GM18868 (cell line): Measurements from ENCODE around the gene ATP6AP1.
A peak's percentile ranks its signal among the peaks of the same experiment; 100 is the strongest.

Experiments
- ATAC-seq: cut with Tn5 transposase; IDR thresholded peaks from one replicate; pipeline ENCODE4 v1.9.1; 2021; ENCODE audit warnings: mild to moderate bottlenecking, moderate library complexity; ENCODE audit not compliant: unreplicated experiment

ATP6AP1 gene

DNA sequence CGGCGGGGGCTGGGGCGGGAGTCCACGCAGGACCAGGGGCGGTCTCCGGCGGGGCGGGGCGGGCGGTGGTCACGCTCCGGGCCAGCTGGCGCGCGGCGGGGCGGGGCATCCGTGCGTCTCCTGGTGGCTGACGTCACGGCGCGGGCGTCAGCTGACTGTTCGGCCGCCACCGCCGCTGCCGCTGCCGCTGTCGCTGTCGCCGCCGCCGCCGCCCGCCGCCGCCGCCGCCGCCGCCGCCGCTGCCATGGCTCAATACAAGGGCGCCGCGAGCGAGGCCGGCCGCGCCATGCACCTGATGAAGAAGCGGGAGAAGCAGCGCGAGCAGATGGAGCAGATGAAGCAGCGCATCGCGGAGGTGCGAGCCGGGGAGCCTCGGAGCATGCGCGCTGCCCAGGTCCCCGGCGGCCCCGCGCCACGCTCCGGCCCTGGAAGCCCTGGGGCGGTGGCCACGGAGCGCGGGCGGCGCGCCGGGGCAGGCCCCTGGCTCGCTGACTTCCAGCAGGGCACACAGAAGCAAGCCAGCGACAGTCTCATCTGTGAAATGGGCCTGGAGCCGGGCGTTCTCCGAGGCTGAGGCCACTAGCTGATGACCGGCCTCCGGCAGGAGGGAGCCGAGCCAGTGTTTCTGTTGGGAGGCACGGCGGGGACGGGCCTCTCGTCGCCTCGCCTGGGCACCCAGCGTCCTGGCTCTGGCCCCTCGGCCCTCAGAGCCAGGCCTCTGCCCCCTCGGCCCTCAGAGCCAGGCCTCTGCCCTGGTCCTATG lies 15.7 kb downstream of the ATP6AP1 start, which contains the start of gene FAM50A:
FAM50A (plus strand) TSS at position 150 of the 763 bp plus-strand sequence; CDS start at position 245, 95 bp downstream.
- ATAC-seq: peak; percentile 79

DNA sequence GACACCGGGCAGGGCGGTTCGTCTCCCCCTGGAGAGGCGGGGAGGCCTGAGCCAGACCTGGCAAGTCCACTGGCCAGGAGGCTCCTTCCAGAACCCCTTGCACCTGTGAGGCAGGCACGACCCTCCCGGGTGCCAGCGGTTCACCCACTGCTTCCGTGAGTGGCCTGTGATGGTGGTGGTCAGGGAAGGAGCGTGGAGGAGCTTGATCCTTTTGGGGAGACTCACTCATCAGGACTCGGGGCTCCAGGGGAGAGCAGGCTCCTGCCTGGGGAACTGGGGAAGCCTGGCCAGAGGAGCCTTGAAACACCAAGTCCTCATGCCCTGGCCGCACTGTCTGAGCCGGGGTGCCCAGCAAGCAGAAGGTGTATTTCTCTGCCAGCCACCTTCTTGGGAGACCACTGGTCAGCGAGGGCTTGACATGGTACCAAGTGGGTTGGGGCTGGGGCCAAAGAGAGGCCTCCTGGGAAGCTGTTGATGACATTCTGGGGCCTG lies 16.3 kb downstream of the ATP6AP1 start:
- ATAC-seq: no peak

DNA sequence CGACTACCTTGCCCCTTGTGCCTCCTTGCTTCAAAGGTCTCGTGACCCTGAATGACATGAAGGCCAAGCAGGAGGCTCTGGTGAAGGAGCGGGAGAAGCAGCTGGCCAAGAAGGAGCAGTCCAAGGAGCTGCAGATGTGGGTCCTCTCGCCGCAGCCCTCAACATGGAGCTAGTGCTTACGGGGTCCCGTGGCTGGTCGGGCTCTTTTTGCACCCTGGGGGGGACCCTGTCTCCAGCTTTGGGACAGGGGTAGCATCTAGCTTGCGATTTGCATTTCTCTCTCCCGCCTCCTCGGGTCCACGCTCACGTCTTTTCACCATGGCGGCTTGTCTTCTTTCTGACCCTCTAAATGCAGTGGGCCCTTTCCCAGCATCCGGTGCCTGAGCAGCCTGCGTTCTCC lies 17.3 kb downstream of the ATP6AP1 start:
- ATAC-seq: no peak

DNA sequence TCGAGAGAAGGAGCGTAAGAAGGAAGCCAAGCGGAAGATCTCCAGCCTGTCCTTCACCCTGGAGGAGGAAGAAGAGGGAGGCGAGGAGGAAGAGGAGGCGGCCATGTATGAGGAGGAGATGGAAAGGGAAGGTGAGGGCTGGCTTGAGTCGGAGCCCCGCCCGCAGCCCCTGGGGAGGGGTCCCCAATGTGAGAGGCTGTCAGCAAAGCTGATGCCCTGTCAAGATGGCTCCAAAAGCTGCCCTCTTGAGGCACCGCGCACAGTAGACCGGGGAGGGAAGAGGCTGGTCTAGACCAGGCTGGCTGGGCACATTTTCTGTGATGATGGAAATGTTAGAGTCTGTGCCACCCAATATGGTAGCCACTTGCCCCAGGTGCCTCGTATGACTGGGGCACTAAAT lies 18.0 kb downstream of the ATP6AP1 start:
- ATAC-seq: no peak

DNA sequence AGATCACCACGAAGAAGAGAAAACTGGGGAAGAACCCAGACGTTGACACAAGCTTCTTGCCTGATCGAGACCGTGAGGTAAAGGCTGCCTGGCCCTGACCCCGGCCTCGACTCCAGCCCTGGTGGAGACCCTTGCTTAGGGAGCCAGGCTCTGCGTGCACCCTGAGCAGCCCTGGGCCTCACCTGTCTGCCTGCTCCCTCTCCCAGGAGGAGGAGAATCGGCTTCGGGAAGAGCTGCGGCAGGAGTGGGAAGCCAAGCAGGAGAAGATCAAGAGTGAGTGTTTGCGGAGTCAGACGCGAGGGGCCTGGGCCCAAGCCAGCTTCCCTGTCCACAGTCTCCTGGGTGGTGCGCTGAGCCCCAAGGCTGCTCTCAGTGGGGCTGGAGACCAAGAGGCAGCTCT lies 20.0 kb downstream of the ATP6AP1 start:
- ATAC-seq: no peak

DNA sequence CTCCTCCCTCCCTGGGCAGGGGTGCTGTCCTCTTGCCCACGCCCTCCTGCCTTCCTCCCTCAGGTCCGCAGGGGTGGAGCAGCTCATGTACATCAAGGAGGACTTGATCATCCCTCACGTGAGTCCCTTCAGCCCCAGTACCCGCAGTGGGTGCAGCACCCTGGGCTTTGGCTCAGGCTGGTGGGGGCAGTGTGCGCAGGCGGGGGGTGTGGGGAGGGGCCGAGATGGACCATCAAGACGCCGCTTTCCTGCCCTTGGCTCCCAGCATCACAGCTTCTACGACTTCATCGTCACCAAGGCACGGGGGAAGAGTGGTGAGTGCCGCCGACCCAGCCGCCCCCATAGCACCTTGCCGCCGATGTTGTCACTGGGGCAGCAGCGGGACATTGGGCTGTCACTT lies 21.1 kb downstream of the ATP6AP1 start:
- ATAC-seq: no peak

DNA sequence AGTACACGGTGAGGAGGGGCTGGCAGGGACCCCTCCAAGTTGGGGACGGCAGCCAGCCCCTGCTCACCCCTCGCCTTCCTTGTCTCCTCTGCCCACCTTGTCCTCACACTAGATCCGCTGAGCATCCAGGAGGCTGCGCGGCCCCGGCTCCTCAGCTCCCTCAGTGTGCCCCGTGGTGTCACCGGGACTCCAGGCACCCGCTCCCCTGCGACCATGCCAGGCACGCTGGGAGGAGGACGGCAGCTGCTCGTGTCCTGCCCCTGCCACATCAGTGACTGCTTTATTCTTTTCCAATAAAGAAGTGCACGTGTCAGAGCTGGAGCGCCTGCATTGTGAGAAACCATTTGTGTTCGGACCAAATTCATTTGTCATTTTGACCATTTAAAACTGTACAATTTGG lies 21.8 kb downstream of the ATP6AP1 start:
- ATAC-seq: no peak

DNA sequence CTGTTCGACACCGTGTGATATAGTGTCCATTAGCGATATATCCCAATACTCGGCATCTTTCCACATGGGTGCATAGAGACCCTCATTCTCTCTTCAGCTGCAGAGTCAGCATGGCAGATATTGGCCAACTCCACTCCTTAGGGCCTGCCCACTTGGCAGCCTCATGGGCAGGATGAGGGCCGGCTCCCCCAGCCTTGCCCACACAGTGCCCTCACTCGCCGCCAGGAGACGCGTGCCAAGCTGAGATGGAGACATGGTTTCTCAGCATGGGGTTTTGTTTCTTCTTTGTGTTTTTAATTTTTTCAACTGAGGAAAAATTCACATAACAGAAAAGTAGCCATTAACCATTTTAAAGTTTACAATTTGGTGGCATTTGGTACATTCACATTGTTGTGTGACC lies 24.3 kb downstream of the ATP6AP1 start:
- no peak for ATAC-seq

DNA sequence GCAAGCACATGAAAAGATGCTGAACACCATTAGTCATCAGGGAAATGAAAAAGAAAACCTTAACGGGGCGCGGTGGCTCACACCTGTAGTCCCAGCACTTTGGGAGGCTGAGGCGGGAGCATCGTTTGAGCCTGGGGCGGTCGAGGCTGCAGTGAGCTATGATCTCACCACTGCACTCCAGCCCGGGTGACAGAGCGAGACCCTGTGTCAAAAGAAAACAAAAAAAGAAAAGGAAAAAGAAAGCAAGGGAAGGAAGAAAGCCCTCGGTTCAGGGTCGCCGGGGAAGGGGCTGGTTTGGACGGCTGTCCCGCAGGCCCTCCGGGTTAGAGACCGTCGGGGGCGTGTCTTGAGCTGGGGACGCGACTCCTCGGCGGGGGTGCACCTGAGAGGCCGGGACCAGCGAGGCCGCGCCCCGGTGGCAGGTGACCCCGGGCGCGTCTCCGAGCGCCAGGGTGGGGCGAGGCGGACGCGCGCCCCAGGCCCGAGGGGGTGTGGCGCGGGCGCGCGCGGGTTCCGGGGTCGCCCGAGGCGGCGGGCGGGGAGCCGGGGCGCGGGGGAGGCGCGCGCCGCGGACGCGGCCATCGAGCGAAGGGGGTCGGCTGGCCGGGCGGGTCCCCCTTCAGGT lies 29.1 kb downstream of the ATP6AP1 start:
- peak; percentile 70 for ATAC-seq

DNA sequence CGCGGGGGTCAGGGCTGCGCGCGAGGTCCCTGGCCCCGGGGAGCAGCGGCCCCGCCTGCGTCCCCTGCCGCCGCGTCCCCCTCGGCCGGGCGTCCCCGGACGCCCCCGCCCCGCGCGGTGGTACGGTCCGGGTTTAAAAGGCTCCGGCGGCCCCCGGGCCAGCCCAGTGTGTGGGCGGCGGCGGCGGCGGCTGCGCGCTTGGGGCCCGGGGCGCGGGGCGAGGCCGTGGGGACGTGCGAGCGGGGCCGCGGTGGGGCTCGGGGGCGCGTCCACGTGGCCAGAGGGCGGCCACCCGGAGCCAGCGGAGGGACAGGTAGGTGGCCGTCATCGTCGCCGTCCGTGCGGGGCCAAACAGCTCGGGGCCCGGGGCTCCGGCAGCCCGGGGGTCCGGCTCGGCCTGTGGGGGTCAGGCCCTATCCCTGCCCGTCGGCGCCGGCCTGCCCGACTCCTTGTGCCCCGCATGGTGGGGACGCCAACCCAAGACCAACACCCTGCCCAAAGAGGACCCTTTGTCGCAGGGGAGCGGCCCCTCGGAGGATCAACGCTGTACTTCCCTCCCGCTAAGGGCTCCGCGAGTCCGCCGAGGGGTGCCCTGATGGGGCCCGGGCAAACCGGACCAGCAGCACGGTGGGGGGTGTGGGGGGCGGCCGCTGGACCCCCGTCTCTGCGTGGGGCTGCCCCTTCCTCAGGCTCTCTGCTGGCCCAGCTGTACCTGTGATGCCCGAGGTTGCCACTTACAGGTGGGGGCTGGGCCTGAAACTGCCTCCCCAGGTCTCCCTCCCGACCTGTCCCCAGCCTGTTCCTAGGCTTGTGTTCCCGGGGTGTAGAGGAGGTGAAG lies 29.9 kb downstream of the ATP6AP1 start, which contains the start of gene PLXNA3:
PLXNA3 (plus strand) TSS at position 166 of the 838 bp plus-strand sequence. CDS start 1,903 bp downstream, outside the sequence.
- peak; percentile 62 for ATAC-seq

DNA sequence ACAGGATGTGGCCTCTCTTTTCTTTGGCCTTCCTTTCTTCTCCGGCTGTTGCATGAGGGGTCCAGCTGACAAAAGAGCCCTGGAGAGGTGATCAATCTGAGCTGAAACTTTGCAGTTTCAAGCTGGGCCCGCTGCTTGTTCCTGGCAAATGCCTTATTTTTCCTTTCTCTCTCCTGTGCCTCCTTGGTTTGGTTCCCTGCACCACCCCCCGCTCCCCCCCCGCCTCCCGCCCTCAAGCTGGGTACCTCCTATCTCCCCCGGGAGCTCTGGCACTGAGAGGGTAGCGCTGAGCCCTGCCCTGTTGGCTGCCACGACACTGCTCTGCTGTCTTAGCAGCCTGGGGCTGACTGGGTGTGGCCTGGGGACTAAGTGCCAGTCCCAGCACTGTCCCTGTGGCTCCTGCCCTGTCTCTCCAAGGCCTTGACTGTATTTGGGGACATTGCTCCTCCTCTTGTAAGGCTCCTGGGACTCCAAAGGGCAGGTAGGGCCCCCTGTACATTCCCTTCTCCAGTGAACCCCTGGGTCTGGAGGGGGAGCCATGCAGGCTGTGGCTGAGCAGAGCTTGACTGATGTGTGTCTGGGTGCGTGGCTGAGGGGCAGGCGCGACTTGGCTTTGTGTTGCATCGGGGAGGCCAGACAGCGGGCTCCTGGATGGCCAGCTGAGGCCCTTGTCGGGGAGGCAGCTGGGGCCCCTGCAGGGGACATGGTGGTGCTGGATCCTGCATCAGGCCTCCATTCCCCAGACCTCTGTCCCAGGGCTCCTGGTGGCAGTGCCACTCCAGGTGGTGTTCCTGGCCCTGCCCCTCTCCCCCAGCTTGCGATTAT lies 30.7 kb downstream of the ATP6AP1 start:
- ATAC-seq: no peak

DNA sequence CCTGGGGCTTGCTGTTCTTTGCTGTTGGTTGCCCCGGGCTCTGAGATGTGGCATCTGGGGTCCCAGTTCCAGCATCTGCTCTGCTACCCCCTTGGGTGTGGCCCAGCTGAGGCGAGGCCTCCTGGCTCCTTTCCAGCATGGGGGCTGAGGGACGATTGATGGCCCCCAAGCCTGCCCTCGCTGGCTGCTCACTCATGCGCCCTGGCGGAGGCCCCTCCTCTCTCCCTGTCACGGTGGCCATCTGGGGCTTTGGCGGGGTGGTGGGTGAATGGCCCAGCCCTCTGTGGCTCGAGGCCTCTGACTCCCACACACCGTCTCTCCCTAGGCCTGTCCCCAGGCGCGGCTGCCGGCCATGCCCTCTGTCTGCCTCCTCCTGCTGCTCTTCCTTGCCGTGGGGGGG lies 31.4 kb downstream of the ATP6AP1 start:
- ATAC-seq: no peak

DNA sequence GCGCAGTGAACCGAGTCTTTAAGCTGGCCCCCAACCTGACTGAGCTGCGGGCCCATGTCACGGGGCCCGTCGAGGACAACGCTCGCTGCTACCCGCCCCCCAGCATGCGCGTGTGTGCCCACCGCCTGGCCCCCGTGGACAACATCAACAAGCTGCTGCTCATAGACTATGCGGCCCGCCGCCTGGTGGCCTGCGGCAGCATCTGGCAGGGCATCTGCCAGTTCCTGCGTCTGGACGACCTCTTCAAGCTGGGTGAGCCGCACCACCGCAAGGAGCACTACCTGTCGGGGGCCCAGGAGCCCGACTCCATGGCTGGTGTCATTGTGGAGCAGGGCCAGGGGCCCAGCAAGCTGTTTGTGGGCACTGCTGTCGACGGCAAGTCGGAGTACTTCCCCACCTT lies 31.8 kb downstream of the ATP6AP1 start:
- no peak for ATAC-seq

DNA sequence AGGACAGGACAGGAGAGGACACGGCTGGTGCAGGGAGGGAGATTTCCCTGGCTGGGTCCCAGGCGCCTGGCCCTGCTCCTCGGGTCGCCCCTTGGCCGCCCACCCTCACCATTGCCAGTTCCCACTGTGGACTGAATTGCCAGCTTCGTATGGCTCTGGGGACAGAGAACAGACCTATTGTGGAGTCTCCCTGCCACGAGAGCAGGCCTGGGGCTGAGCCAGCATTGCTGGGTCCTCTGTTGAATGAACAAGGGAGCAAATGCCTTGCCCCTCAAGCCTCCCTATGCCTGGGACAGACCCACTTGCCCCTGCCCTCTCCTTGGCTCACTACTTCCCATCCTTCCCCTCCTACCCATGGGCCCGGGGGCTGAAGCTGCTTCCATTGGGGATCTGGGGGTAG lies 33.9 kb downstream of the ATP6AP1 start:
- no peak for ATAC-seq

DNA sequence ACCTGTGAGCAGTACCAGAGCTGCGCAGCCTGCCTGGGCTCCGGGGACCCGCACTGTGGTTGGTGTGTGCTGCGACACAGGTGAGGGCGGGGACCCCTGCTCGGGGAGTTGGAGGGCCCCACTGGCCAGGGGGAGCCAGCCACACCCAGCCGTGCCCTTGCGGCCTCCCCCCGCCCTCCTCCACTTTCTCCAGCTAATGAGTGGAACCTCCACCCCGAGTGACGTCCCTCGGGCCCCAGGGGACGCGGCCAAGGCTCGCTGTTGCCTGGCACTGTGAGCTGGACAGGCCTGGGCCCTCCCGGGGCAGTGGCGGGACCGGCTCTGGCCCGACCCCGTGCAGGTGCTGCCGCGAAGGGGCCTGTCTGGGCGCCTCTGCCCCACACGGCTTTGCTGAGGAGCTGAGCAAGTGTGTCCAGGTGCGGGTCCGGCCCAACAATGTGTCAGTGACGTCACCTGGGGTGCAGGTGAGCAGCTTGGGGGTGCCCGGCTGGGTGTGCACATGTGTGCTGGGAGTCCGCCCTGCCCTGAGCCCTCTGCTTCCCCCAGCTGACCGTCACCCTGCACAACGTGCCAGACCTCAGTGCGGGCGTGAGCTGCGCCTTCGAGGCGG lies 35.2 kb downstream of the ATP6AP1 start:
- no peak for ATAC-seq

DNA sequence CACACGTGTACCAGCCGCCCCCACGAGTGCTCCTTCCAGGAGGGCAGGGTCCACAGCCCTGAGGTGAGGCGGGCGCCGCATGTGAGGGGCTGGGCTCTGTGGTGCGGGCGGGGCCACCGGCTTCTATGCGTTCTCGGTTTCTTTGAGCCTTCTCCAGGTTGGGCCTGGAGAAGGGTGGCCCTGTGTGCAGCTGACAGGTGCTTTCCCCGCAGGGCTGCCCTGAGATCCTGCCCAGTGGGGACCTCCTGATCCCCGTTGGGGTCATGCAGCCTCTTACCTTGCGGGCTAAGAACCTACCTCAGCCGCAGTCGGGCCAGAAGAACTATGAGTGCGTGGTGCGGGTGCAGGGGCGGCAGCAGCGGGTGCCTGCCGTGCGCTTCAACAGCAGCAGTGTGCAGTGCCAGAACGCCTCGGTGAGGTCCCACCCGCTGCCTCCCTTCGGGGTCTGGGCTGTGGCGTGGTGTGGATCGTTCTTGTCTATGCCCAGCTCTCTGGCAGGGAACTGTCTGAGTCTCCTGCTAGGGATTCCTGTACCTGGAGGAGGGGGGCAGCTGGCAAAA lies 36.4 kb downstream of the ATP6AP1 start:
- ATAC-seq: no peak

DNA sequence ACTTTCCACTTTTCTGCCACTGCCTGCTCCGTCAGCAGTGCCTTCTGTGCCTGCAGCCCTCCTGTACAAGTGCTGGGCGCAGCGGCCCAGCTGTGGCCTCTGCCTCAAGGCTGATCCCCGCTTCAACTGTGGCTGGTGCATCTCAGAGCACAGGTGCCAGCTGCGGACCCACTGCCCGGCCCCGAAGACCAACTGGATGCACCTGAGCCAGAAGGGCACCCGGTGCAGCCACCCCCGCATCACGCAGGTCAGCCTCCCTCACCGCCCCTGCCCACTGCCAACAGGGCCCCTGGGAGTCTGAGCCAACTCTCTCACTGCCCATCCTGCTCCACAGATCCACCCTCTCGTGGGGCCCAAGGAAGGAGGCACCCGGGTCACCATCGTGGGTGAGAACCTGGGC lies 37.1 kb downstream of the ATP6AP1 start:
- ATAC-seq: no peak

DNA sequence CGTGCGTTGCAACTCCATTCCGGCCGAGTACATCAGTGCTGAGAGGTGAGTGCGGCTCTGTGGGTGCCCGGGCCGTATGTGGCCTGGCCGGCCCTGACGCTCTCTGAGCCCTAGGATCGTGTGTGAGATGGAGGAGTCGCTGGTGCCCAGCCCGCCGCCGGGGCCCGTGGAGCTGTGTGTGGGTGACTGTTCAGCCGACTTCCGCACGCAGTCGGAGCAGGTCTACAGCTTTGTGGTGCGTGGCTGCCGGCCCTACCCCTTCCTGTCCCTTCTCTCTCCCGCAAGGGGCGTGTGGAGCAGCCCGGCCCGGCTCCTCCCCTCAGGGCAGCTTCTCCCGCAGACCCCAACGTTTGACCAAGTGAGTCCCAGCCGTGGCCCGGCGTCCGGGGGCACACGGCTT lies 37.6 kb downstream of the ATP6AP1 start:
- ATAC-seq: no peak

DNA sequence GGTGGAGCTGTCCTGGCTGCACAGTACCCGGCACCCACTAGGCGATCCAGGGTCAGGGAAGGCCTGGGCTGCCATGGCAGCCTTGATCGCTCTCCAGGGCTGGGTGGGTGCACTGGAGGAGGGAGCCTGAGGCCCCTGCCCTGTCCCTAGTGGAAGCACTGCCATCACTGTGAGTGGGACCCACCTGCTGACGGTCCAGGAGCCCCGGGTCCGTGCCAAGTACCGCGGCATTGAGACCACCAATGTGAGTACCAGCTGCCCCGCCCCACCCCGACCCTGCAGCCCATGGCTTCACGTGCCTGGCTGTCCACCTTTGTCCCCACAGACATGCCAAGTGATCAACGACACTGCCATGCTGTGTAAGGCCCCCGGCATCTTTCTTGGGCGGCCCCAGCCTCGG lies 38.4 kb downstream of the ATP6AP1 start:
- no peak for ATAC-seq

DNA sequence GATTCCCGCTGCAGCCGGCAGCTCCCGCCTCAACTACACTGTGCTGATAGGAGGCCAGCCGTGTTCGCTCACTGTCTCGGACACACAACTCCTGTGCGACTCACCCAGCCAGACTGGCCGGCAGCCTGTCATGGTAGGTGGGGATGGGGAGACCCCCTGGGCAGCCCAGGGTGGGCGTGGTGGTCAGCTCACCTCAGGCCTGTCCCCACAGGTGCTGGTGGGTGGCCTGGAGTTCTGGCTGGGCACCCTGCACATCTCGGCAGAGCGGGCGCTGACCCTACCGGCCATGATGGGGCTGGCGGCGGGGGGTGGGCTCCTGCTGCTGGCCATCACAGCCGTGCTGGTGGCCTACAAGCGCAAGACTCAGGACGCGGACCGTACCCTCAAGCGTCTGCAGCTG lies 39.1 kb downstream of the ATP6AP1 start:
- no peak for ATAC-seq
